ENCODE data around the gene TUBA4A. TPM values are rescaled to one million over a fixed set of nuclear protein-coding genes. Genes with fewer than 3 reads are reported as not detected.
A peak's percentile ranks its signal among the peaks of the same experiment; 100 is the strongest.
"Not testable (repeated sequence)": the region's sequence is repeated elsewhere in the genome, so short reads cannot be mapped to it uniquely, and the experiment has no call there.

Gene TUBA4A
- total and polyA plus RNA-seq, 10 of the 15 experiments (the other 5 are each of a cell fraction or from before 2014, with no cell fraction given), result 58.2 to 325 (median 134) TPM

DNA sequence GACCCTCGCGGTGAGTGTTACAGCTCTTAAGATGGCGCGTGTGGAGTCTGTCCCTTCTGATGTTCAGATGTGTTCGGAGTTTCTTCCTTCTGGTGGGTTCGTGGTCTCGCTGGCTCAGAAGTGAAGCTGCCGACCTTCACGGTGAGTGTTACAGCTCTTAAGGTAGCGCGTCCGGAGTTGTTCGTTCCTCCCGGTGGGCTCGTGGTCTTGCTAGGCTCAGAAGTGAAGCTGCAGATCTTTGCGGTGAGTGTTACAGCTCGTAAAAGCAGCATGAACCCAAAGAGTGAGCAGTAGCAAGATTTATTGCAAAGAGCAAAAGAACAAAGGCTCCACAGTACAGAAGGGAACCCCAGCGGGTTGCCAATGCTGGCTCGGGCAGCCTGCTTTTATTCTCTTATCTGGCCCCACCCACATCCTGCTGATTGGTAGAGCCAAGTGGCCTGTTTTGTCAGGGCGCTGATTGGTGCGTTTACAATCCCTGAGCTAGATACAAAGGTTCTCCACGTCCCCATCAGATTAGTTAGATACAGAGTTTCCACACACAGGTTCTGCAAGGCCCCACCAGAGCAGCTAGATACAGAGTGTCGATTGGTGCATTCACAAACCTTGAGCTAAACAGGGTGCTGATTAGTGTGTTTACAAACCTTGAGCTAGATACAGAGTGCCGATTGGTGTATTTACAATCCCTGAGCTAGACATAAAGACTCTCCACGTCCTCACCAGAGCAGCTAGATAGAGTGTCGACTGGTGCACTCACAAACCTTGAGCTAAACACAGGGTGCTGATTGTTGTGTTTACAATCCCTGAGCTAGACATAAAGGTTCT, 53.0 kb downstream of the TUBA4A start:
- H3K27me3 ChIP-seq (replicated peaks in 1 of 2; ENCODE audit: control insufficient read depth in 2 of 2, insufficient read depth in 2 of 2, low read length in 1 of 2); H3K4me3 ChIP-seq; H4K20me1 ChIP-seq (ENCODE audit: control insufficient read depth, insufficient read depth); H3K4me2 ChIP-seq (ENCODE audit: control insufficient read depth, insufficient read depth); FAIRE-seq; DNase-seq (ENCODE audit: low read depth, low spot score); ATAC-seq; H3K36me3 ChIP-seq (ENCODE audit: control insufficient read depth in 2 of 2, insufficient read depth in 2 of 2, low read length in 1 of 2); intact Hi-C loops (cut with micrococcal nuclease; ENCODE audit: unreplicated experiment); in situ Hi-C loops (cut with MboI); SMC1A ChIA-PET (ENCODE audit: uncharacterized antibody, unreplicated experiment); H3K9me3 ChIP-seq (replicated peaks; ENCODE audit: control insufficient read depth, insufficient read depth, low read length); H3K9ac ChIP-seq (ENCODE audit: control insufficient read depth, insufficient read depth, low read length); H2AFZ ChIP-seq (ENCODE audit: control insufficient read depth, low read depth, low read length); H3K79me2 ChIP-seq (ENCODE audit: control insufficient read depth, insufficient read depth, low read length); H3K4me1 ChIP-seq (ENCODE audit: control insufficient read depth, insufficient read depth, low read length); H3K27ac ChIP-seq (ENCODE audit: control insufficient read depth, insufficient read depth); BruUV-seq (replicated peaks): not testable (repeated sequence)
- 71% methylated on average over 24 of the region's 26 CpGs for WGBS (ENCODE audit: insufficient coverage, insufficient replicate concordance, low lambda C conversion rate, missing lambda C conversion rate)
- ChIA-PET POLR2A (interaction anchor here (1.1 to 1.6 kb wide), 2 partner anchors 19 to 21 kb away, joined by 3 to 4 read pairs; no protein-coding TSS in a partner anchor), RAD21 (ENCODE audit: unreplicated experiment) (interaction anchor here (0.5 kb wide), 1 partner anchor 139 kb away, joined by 3 read pairs; no protein-coding TSS in a partner anchor), CTCF (interaction anchor here (1.3 to 2.8 kb wide), 2 partner anchors 9 to 29 kb away, joined by 3 to 7 read pairs; no protein-coding TSS in a partner anchor)

MicroRNAs within 50 kb of the gene (microRNA counts, 767-probe panel; counts per million panel counts)
- microRNA hsa-miR-153, result 55.3 counts per million

Small RNAs within 50 kb of the gene (microRNA-seq; reads per million reads assigned to microRNA genes)
- gene MIR153-1, result not detected

Small RNAs within 50 kb of the gene (small RNA-seq; reads per million reads assigned to genes)
- 0.39 reads per million, percentile 3 among the genes with 10 or more reads in this experiment for gene MIR153-1

Other genes starting within 250 kb of the TUBA4A start
Only the 7 nearest of the 20 such genes appear.
- gene ABCB6, start 35.0 kb downstream of the TUBA4A start, total RNA-seq (2014; rRNA removed), result 15.4 and 16.9 TPM in 2 replicates
- 8.8 TPM in 2 replicates for gene ABCB6, start 35.0 kb downstream of the TUBA4A start, total RNA-seq (2014; rRNA removed; fragmentation: Illumina TruSeq; extraction: Trizol)
- 13.2 and 13.9 TPM in 2 replicates for gene ABCB6, start 35.0 kb downstream of the TUBA4A start, total RNA-seq (2021)
- 9.7 and 21.8 TPM in 2 replicates for gene ABCB6, start 35.0 kb downstream of the TUBA4A start, polyA plus RNA-seq (2011; rRNA removed)
- 9.8 and 14.3 TPM in 2 replicates for gene ABCB6, start 35.0 kb downstream of the TUBA4A start, polyA plus RNA-seq (2014; fragmentation: Illumina TruSeq; extraction: Trizol)
- gene ABCB6, start 35.0 kb downstream of the TUBA4A start, polyA plus RNA-seq (2014; fragmentation: Nextera tagmentation; extraction: Ambion mirVana), result 10 to 100 TPM in 1 of 2 experiments, 1 to 10 TPM in 1; 2.3 to 10.1 TPM
- gene ABCB6, start 35.0 kb downstream of the TUBA4A start, polyA plus RNA-seq (2014; rRNA removed), result 9.8 and 14.6 TPM in 2 replicates
- 10 to 100 TPM; 20.0 to 22.1 TPM for gene ABCB6, start 35.0 kb downstream of the TUBA4A start, polyA plus RNA-seq (2016; fragmentation: Nextera tagmentation; extraction: Ambion mirVana)
- 11.6 and 13.1 TPM in 2 replicates for gene ATG9A, start 24.3 kb downstream of the TUBA4A start, total RNA-seq (2014; rRNA removed)
- gene ATG9A, start 24.3 kb downstream of the TUBA4A start, total RNA-seq (2014; rRNA removed; fragmentation: Illumina TruSeq; extraction: Trizol), result 8.1 and 9.8 TPM in 2 replicates
- gene ATG9A, start 24.3 kb downstream of the TUBA4A start, total RNA-seq (2021), result 20.8 and 22.9 TPM in 2 replicates
- 20.7 and 37.5 TPM in 2 replicates for gene ATG9A, start 24.3 kb downstream of the TUBA4A start, polyA plus RNA-seq (2011; rRNA removed)
- gene ATG9A, start 24.3 kb downstream of the TUBA4A start, polyA plus RNA-seq (2014; fragmentation: Illumina TruSeq; extraction: Trizol), result 10.3 and 12.5 TPM in 2 replicates
- under 1 TPM in 1 of 2 experiments, not detected in 1; 0.16 TPM for gene ATG9A, start 24.3 kb downstream of the TUBA4A start, polyA plus RNA-seq (2014; fragmentation: Nextera tagmentation; extraction: Ambion mirVana)
- gene ATG9A, start 24.3 kb downstream of the TUBA4A start, polyA plus RNA-seq (2014; rRNA removed), result 14.6 and 16.9 TPM in 2 replicates
- 10 to 100 TPM; 20.2 to 22.7 TPM for gene ATG9A, start 24.3 kb downstream of the TUBA4A start, polyA plus RNA-seq (2016; fragmentation: Nextera tagmentation; extraction: Ambion mirVana)
- gene ANKZF1, start 24.1 kb downstream of the TUBA4A start, total RNA-seq (2014; rRNA removed), result 34.2 and 40.6 TPM in 2 replicates
- 20.3 TPM in 2 replicates for gene ANKZF1, start 24.1 kb downstream of the TUBA4A start, total RNA-seq (2014; rRNA removed; fragmentation: Illumina TruSeq; extraction: Trizol)
- 35.3 and 39.2 TPM in 2 replicates for gene ANKZF1, start 24.1 kb downstream of the TUBA4A start, total RNA-seq (2021)
- gene ANKZF1, start 24.1 kb downstream of the TUBA4A start, polyA plus RNA-seq (2011; rRNA removed), result 102 and 104 TPM in 2 replicates
- 17.8 and 23.6 TPM in 2 replicates for gene ANKZF1, start 24.1 kb downstream of the TUBA4A start, polyA plus RNA-seq (2014; fragmentation: Illumina TruSeq; extraction: Trizol)
- gene ANKZF1, start 24.1 kb downstream of the TUBA4A start, polyA plus RNA-seq (2014; fragmentation: Nextera tagmentation; extraction: Ambion mirVana), result 1 to 10 TPM; 3.1 to 5.0 TPM
- 48.1 and 49.5 TPM in 2 replicates for gene ANKZF1, start 24.1 kb downstream of the TUBA4A start, polyA plus RNA-seq (2014; rRNA removed)
- 10 to 100 TPM; 35.8 to 36.6 TPM for gene ANKZF1, start 24.1 kb downstream of the TUBA4A start, polyA plus RNA-seq (2016; fragmentation: Nextera tagmentation; extraction: Ambion mirVana)
- gene GLB1L, start 8.5 kb downstream of the TUBA4A start, total RNA-seq (2014; rRNA removed), result 3.7 and 5.1 TPM in 2 replicates
- 2.1 and 3.3 TPM in 2 replicates for gene GLB1L, start 8.5 kb downstream of the TUBA4A start, total RNA-seq (2014; rRNA removed; fragmentation: Illumina TruSeq; extraction: Trizol)
- 2.8 and 4.5 TPM in 2 replicates for gene GLB1L, start 8.5 kb downstream of the TUBA4A start, total RNA-seq (2021)
- gene GLB1L, start 8.5 kb downstream of the TUBA4A start, polyA plus RNA-seq (2011; rRNA removed), result 2.8 and 3.4 TPM in 2 replicates
- 3.5 and 5.5 TPM in 2 replicates for gene GLB1L, start 8.5 kb downstream of the TUBA4A start, polyA plus RNA-seq (2014; fragmentation: Illumina TruSeq; extraction: Trizol)
- gene GLB1L, start 8.5 kb downstream of the TUBA4A start, polyA plus RNA-seq (2014; fragmentation: Nextera tagmentation; extraction: Ambion mirVana), result 1 to 10 TPM in 1 of 2 experiments, under 1 TPM in 1; 0.29 to 1.0 TPM
- 4.5 and 4.6 TPM in 2 replicates for gene GLB1L, start 8.5 kb downstream of the TUBA4A start, polyA plus RNA-seq (2014; rRNA removed)
- 1 to 10 TPM; 1.3 to 2.6 TPM for gene GLB1L, start 8.5 kb downstream of the TUBA4A start, polyA plus RNA-seq (2016; fragmentation: Nextera tagmentation; extraction: Ambion mirVana)
- 11.0 and 13.6 TPM in 2 replicates for gene STK16, start 8.4 kb downstream of the TUBA4A start, total RNA-seq (2014; rRNA removed)
- gene STK16, start 8.4 kb downstream of the TUBA4A start, total RNA-seq (2014; rRNA removed; fragmentation: Illumina TruSeq; extraction: Trizol), result 24.9 and 26.5 TPM in 2 replicates
- gene STK16, start 8.4 kb downstream of the TUBA4A start, total RNA-seq (2021), result 28.8 and 33.9 TPM in 2 replicates
- gene STK16, start 8.4 kb downstream of the TUBA4A start, polyA plus RNA-seq (2011; rRNA removed), result 30.1 and 50.1 TPM in 2 replicates
- 23.0 and 45.6 TPM in 2 replicates for gene STK16, start 8.4 kb downstream of the TUBA4A start, polyA plus RNA-seq (2014; fragmentation: Illumina TruSeq; extraction: Trizol)
- gene STK16, start 8.4 kb downstream of the TUBA4A start, polyA plus RNA-seq (2014; fragmentation: Nextera tagmentation; extraction: Ambion mirVana), result 1 to 10 TPM; 8.4 to 9.0 TPM
- 30.8 and 31.2 TPM in 2 replicates for gene STK16, start 8.4 kb downstream of the TUBA4A start, polyA plus RNA-seq (2014; rRNA removed)
- 1 to 10 TPM; 4.3 to 5.9 TPM for gene STK16, start 8.4 kb downstream of the TUBA4A start, polyA plus RNA-seq (2016; fragmentation: Nextera tagmentation; extraction: Ambion mirVana)
- not detected in 2 replicates for gene TUBA4B, start 675 bp downstream of the TUBA4A start, total RNA-seq (2014; rRNA removed)
- gene TUBA4B, start 675 bp downstream of the TUBA4A start, total RNA-seq (2014; rRNA removed; fragmentation: Illumina TruSeq; extraction: Trizol), result not detected in 2 replicates
- not detected in 2 replicates for gene TUBA4B, start 675 bp downstream of the TUBA4A start, total RNA-seq (2021)
- 0.07 TPM in 1 of 2 replicates, not detected in the other for gene TUBA4B, start 675 bp downstream of the TUBA4A start, polyA plus RNA-seq (2011; rRNA removed)
- not detected in 2 replicates for gene TUBA4B, start 675 bp downstream of the TUBA4A start, polyA plus RNA-seq (2014; fragmentation: Illumina TruSeq; extraction: Trizol)
- gene TUBA4B, start 675 bp downstream of the TUBA4A start, polyA plus RNA-seq (2014; fragmentation: Nextera tagmentation; extraction: Ambion mirVana), result not detected
- not detected in 2 replicates for gene TUBA4B, start 675 bp downstream of the TUBA4A start, polyA plus RNA-seq (2014; rRNA removed)
- not detected for gene TUBA4B, start 675 bp downstream of the TUBA4A start, polyA plus RNA-seq (2016; fragmentation: Nextera tagmentation; extraction: Ambion mirVana)
- 13.4 and 14.6 TPM in 2 replicates for gene DNAJB2, start 25.4 kb upstream of the TUBA4A start, total RNA-seq (2014; rRNA removed)
- 9.0 and 11.7 TPM in 2 replicates for gene DNAJB2, start 25.4 kb upstream of the TUBA4A start, total RNA-seq (2014; rRNA removed; fragmentation: Illumina TruSeq; extraction: Trizol)
- gene DNAJB2, start 25.4 kb upstream of the TUBA4A start, total RNA-seq (2021), result 19.3 and 20.8 TPM in 2 replicates
- gene DNAJB2, start 25.4 kb upstream of the TUBA4A start, polyA plus RNA-seq (2011; rRNA removed), result 27.4 and 36.5 TPM in 2 replicates
- 11.1 and 16.7 TPM in 2 replicates for gene DNAJB2, start 25.4 kb upstream of the TUBA4A start, polyA plus RNA-seq (2014; fragmentation: Illumina TruSeq; extraction: Trizol)
- under 1 TPM; 0.26 to 0.90 TPM for gene DNAJB2, start 25.4 kb upstream of the TUBA4A start, polyA plus RNA-seq (2014; fragmentation: Nextera tagmentation; extraction: Ambion mirVana)
- gene DNAJB2, start 25.4 kb upstream of the TUBA4A start, polyA plus RNA-seq (2014; rRNA removed), result 17.7 and 22.0 TPM in 2 replicates
- 1 to 10 TPM; 5.4 to 5.5 TPM for gene DNAJB2, start 25.4 kb upstream of the TUBA4A start, polyA plus RNA-seq (2016; fragmentation: Nextera tagmentation; extraction: Ambion mirVana)

All from GM12878 (cell line).